ENCODE data around the gene RSRP1.
A peak's percentile ranks its signal among the peaks of the same experiment; 100 is the strongest.
"Not testable (repeated sequence)": the region's sequence is repeated elsewhere in the genome, so short reads cannot be mapped to it uniquely, and the experiment has no call there.

Gene RSRP1

GRCh38 chr1:25235411-25235810 lies 11.8 kb downstream of the RSRP1 start:
- peaks cover 39% of the 10 kb centered on the region for H3K4me1 ChIP-seq (ENCODE audit: control insufficient read depth, insufficient read depth, low read length)
- H3K27me3 ChIP-seq (replicated peaks; ENCODE audit: control insufficient read depth, insufficient read depth, low read length); H3K4me3 ChIP-seq (ENCODE audit: low read length); DNase-seq (ENCODE audit: low read depth); H3K36me3 ChIP-seq (ENCODE audit: control insufficient read depth, insufficient read depth, low read length, severe bottlenecking); H3K9me3 ChIP-seq (ENCODE audit: control insufficient read depth, low read length); H3K9ac ChIP-seq (ENCODE audit: low read length): not testable (repeated sequence)

DNA sequence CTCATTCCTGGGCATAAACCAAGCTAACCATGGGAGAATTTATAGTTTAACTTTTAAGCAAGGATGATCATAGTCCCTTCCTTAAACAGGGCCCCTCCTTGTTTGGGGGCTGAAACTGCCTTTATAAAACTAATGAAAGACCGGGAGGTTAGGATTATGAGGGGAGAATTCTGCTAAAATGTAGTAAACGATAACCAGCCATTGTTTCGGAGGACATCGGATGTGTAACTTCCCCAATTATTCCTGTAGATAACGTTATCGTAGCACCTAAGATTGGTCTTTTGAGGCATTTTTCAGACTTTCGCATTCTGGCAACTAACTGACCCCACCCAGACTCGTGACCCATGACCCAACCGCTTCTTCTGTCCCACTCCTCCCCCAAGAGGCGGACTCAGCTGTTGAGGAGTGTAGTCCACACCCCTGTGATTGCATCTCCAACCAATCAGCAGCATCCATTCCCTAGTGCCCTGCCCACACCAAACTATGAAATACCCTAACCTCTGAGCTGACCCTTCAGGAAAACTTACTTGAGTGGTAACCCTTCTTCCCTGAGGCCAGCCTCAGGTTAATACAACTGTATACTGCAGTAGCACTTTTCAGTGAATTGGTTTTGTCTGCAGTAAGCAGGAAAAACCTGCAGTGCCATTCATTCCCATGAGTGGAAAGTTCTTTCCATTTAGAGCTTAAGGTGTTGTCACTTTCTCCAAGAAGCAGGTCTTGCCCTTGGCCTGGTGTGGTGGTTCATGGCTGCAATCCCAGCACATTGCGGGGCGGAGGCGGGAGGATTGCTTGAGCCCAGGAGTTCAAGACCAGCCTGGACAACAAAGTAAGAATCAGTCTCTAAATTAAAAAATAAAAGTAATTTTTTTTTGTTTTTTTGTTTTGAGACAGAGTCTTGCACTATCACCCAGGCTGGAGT lies 14.1 kb downstream of the RSRP1 start:
- Histone ChIP-seq H3K27me3 (replicated peaks; ENCODE audit: control insufficient read depth, insufficient read depth, low read length) (no peaks in the 10 kb centered on the region), H3K36me3 (ENCODE audit: control insufficient read depth, insufficient read depth, low read length, severe bottlenecking) (peaks cover 24% of the 10 kb centered on the region), H3K9me3 (ENCODE audit: control insufficient read depth, low read length) (no peaks in the 10 kb centered on the region), H3K9ac (ENCODE audit: low read length) (peak overlapping the region; percentile 98), H3K4me3 (ENCODE audit: low read length) (peak overlapping the region; percentile 93), H3K4me1 (ENCODE audit: control insufficient read depth, insufficient read depth, low read length) (peaks cover 30% of the 10 kb centered on the region)
- peak; percentile 84 for DNase-seq (ENCODE audit: low read depth)

DNA sequence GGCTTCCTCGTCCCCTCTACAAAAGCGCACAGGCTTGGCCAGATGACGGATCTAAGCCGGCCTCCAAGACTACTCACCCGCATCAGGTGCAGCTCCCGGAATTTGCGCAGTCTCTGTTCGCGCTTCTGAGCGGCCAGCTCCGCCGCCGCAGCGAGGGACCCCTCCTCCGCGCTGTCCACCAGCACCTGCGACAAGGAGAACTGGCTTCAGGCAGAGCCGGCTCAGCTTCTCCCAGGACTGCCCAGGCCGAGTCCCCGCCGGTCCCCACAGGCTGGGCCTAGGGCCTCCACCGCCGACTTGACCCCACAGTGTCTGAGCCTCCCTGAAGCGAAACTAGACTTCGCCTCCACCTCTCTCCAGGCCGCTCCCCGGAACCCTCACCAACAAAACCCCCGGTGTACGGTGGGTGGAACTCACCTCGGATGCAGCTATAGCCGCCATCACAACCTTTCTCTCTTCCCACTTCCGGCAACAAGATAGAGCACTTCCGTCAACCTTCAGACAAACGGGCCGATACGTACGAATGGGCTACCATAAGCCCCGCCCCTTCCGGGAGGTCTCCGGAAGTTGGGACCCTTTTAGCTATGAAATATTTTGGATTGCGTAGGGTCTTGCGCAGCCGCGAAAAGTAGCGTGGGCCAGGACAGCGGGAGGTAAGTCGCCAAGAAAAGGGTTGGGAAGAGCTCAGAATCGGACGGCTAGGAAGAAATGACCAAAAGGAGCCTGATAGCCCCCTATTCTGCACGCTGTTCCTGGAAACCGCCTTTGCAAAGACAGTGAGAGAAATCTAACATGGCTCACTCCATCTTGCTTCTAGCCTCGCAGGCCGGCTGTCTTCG lies 15.0 kb downstream of the RSRP1 start, which contains the start of gene SYF2:
Gene SYF2 (minus strand): TSS at position 476 of the 839 bp plus-strand sequence. CDS start 35 bp downstream, at position 441.
- H3K4me3 ChIP-seq (ENCODE audit: low read length) = peak within 1 kb of the TSS; percentile 93
- H3K27me3 ChIP-seq (replicated peaks; ENCODE audit: control insufficient read depth, insufficient read depth, low read length) = no peaks in the 10 kb centered on the region
- H3K9me3 ChIP-seq (ENCODE audit: control insufficient read depth, low read length) = no peaks in the 10 kb centered on the region
- H3K9ac ChIP-seq (ENCODE audit: low read length) = peak within 1 kb of the TSS; percentile 98
- DNase-seq (ENCODE audit: low read depth) = peak; percentile 97
- H3K4me1 ChIP-seq (ENCODE audit: control insufficient read depth, insufficient read depth, low read length) = peaks cover 27% of the 10 kb centered on the region
- H3K36me3 ChIP-seq (ENCODE audit: control insufficient read depth, insufficient read depth, low read length, severe bottlenecking) = peaks cover 33% of the 10 kb centered on the region

DNA sequence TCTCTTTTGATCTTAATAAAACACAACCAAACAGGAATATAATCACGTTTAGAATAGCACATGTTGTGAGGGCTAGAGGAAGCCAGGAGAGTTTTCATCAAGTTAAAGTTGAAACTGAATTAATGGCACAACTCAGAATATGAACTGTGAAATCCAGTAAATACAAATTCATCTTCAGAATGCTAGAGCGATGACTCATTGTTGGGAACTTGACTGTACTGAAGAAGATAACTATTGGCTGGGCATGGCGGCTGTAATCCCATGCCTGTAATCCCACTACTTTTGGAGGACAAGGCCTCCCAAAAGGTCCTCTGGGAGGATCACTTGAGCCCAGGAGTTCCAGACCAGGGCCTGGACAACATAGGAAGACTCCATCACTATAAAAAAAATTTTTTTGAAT lies 23.8 kb downstream of the RSRP1 start:
- DNase-seq (ENCODE audit: low read depth) = peak; percentile 42
- no peak overlapping the region for H3K9ac ChIP-seq (ENCODE audit: low read length)
- H3K4me3 ChIP-seq (ENCODE audit: low read length) = no peak overlapping the region
- H3K9me3 ChIP-seq (ENCODE audit: control insufficient read depth, low read length) = no peaks in the 10 kb centered on the region
- H3K27me3 ChIP-seq (replicated peaks; ENCODE audit: control insufficient read depth, insufficient read depth, low read length) = no peaks in the 10 kb centered on the region
- H3K36me3 ChIP-seq (ENCODE audit: control insufficient read depth, insufficient read depth, low read length, severe bottlenecking) = peaks cover 75% of the 10 kb centered on the region
- H3K4me1 ChIP-seq (ENCODE audit: control insufficient read depth, insufficient read depth, low read length) = peaks cover 8% of the 10 kb centered on the region

DNA sequence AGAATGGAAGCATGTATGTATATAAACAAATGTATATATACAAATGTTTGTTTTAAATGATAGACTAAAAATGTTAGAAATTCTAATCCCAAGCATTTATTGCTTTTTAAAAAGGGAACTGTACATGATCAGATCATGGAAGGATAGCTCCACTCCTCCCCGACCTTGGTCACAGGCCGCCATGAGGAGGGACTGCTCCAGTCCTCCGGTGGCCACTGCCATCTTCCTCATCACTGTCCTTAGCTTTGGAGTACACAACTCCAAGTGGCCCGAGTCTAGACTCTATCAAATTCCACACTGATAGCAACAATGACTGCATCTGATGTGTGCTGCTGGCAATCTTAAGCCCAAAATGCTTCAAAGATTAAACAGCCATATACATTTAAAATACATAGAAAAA lies 24.6 kb downstream of the RSRP1 start:
- Histone ChIP-seq H3K9me3 (ENCODE audit: control insufficient read depth, low read length) (no peaks in the 10 kb centered on the region), H3K36me3 (ENCODE audit: control insufficient read depth, insufficient read depth, low read length, severe bottlenecking) (peaks cover 66% of the 10 kb centered on the region), H3K9ac (ENCODE audit: low read length) (no peak overlapping the region), H3K27me3 (replicated peaks; ENCODE audit: control insufficient read depth, insufficient read depth, low read length) (no peaks in the 10 kb centered on the region), H3K4me1 (ENCODE audit: control insufficient read depth, insufficient read depth, low read length) (peaks cover 8% of the 10 kb centered on the region), H3K4me3 (ENCODE audit: low read length) (no peak overlapping the region)
- no peak for DNase-seq (ENCODE audit: low read depth)

DNA sequence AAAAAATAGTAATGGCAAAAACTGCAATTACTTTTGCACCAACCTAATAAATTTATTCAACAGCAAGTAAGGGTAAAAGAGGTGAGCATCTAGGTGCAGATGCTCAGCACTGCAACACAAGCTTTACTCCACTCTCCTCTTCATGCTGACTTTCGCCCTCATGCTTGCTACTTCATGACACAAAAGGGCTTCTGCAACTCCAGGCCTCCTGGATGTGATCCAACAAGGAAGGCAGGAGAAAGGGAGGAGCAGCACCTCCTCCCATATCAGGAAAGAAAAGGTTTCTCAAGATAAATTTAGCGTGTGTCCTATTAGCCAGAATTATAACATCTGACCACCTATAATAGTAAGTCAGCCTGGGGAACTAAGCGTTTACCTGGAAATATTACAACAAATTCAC lies 26.6 kb downstream of the RSRP1 start:
- H3K4me3 ChIP-seq (ENCODE audit: low read length) = no peak overlapping the region
- H3K9me3 ChIP-seq (ENCODE audit: control insufficient read depth, low read length) = no peaks in the 10 kb centered on the region
- no peaks in the 10 kb centered on the region for H3K27me3 ChIP-seq (replicated peaks; ENCODE audit: control insufficient read depth, insufficient read depth, low read length)
- peaks cover 8% of the 10 kb centered on the region for H3K4me1 ChIP-seq (ENCODE audit: control insufficient read depth, insufficient read depth, low read length)
- H3K9ac ChIP-seq (ENCODE audit: low read length) = no peak overlapping the region
- no peak for DNase-seq (ENCODE audit: low read depth)
- peaks cover 50% of the 10 kb centered on the region for H3K36me3 ChIP-seq (ENCODE audit: control insufficient read depth, insufficient read depth, low read length, severe bottlenecking)

- Histone ChIP-seq H3K9ac (ENCODE audit: low read length) (no peak overlapping the region), H3K9me3 (ENCODE audit: control insufficient read depth, low read length) (no peaks in the 10 kb centered on the region), H3K4me3 (ENCODE audit: low read length) (no peak overlapping the region), H3K27me3 (replicated peaks; ENCODE audit: control insufficient read depth, insufficient read depth, low read length) (no peaks in the 10 kb centered on the region), H3K4me1 (ENCODE audit: control insufficient read depth, insufficient read depth, low read length) (peaks cover 8% of the 10 kb centered on the region), H3K36me3 (ENCODE audit: control insufficient read depth, insufficient read depth, low read length, severe bottlenecking) (peaks cover 47% of the 10 kb centered on the region)
- DNase-seq (ENCODE audit: low read depth) = no peak
These were observed 27.5 kb downstream of the RSRP1 start for GRCh38 chr1:25219661-25220251.

DNA sequence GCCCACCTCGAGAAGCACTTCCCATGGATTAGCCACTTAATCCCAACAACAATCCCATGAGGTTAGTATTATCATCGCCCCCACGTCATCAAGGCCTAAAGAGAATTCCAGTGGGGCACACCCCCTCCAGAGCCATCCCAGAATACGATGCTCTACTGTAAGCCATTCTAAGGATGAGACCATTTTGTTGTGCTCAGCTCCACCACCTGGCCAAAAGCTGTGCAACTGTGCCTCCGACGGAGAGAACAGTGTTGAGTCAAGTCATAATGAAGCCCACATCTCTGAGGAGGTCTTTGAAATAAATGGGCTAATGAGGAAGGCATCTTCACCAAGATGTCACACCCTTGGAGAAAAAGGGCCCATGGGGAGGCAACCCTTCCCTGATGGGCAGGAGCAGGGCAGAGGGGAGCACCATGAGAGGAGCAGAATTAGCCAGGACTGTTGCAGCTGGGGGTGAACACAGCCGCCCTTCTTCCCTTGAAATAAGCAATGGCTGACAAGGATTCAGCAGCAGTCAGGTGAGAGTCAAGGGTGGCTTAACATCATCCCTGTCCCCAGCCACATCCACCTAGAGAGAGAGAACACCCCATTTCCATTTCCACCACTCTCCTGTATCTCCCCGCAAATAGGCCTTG lies 29.5 kb downstream of the RSRP1 start:
- Histone ChIP-seq H3K9ac (ENCODE audit: low read length) (no peak overlapping the region), H3K4me3 (ENCODE audit: low read length) (no peak overlapping the region), H3K9me3 (ENCODE audit: control insufficient read depth, low read length) (no peaks in the 10 kb centered on the region), H3K4me1 (ENCODE audit: control insufficient read depth, insufficient read depth, low read length) (no peaks in the 10 kb centered on the region), H3K27me3 (replicated peaks; ENCODE audit: control insufficient read depth, insufficient read depth, low read length) (no peaks in the 10 kb centered on the region), H3K36me3 (ENCODE audit: control insufficient read depth, insufficient read depth, low read length, severe bottlenecking) (peaks cover 27% of the 10 kb centered on the region)
- DNase-seq (ENCODE audit: low read depth) = no peak

DNA sequence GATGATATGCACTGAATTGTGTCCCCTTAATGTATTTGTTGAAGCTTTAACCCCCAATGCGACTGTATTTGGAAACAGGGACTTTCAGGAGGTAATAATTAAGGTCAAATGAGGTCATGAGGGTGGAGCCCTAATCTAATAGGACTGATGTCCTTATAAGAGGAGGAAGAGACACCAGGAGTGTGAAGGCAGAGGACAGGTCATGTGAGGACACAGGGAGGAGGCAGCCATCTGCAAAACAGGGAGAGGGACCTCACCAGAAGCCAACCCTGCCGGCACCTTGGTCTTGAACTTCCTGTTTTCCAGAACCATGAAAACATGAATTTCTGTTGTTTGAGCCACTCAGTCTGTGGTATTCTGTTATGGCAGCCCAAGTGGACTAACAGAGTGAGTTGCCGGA lies 30.2 kb downstream of the RSRP1 start:
- no peak overlapping the region for H3K4me3 ChIP-seq (ENCODE audit: low read length)
- peaks cover 20% of the 10 kb centered on the region for H3K36me3 ChIP-seq (ENCODE audit: control insufficient read depth, insufficient read depth, low read length, severe bottlenecking)
- no peak overlapping the region for H3K9ac ChIP-seq (ENCODE audit: low read length)
- no peaks in the 10 kb centered on the region for H3K4me1 ChIP-seq (ENCODE audit: control insufficient read depth, insufficient read depth, low read length)
- H3K27me3 ChIP-seq (replicated peaks; ENCODE audit: control insufficient read depth, insufficient read depth, low read length) = no peaks in the 10 kb centered on the region
- DNase-seq (ENCODE audit: low read depth) = no peak
- H3K9me3 ChIP-seq (ENCODE audit: control insufficient read depth, low read length) = no peaks in the 10 kb centered on the region

DNA sequence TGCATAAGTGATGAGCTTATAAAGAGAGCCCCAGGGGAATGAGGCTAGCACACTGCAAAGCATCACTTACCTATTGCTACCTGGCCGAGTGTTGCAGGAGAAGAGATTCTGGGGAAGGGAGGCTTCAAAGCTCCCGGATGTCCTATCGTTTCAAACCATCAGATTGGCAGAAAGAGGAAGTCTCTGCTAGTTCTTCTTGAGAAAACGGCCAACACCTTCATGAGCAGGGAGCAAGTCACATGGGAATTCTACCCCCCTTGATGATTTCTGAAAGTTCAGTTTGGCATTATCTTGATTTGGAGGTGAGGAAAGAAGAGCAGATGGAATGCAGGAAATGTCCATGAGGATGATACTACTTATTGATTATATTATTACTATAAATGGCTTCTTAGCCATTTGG lies 31.1 kb downstream of the RSRP1 start:
- H3K4me1 ChIP-seq (ENCODE audit: control insufficient read depth, insufficient read depth, low read length) = no peaks in the 10 kb centered on the region
- no peaks in the 10 kb centered on the region for H3K9me3 ChIP-seq (ENCODE audit: control insufficient read depth, low read length)
- no peak overlapping the region for H3K9ac ChIP-seq (ENCODE audit: low read length)
- peaks cover 7% of the 10 kb centered on the region for H3K27me3 ChIP-seq (replicated peaks; ENCODE audit: control insufficient read depth, insufficient read depth, low read length)
- peaks cover 11% of the 10 kb centered on the region for H3K36me3 ChIP-seq (ENCODE audit: control insufficient read depth, insufficient read depth, low read length, severe bottlenecking)
- no peak for DNase-seq (ENCODE audit: low read depth)
- no peak overlapping the region for H3K4me3 ChIP-seq (ENCODE audit: low read length)
